ENCODE results near the gene HIC1.

- no peak for TF ChIP-seq POLR2AphosphoS5 (IDR thresholded peaks at IDR 0.05)
- TF ChIP-seq, protein P1, sequence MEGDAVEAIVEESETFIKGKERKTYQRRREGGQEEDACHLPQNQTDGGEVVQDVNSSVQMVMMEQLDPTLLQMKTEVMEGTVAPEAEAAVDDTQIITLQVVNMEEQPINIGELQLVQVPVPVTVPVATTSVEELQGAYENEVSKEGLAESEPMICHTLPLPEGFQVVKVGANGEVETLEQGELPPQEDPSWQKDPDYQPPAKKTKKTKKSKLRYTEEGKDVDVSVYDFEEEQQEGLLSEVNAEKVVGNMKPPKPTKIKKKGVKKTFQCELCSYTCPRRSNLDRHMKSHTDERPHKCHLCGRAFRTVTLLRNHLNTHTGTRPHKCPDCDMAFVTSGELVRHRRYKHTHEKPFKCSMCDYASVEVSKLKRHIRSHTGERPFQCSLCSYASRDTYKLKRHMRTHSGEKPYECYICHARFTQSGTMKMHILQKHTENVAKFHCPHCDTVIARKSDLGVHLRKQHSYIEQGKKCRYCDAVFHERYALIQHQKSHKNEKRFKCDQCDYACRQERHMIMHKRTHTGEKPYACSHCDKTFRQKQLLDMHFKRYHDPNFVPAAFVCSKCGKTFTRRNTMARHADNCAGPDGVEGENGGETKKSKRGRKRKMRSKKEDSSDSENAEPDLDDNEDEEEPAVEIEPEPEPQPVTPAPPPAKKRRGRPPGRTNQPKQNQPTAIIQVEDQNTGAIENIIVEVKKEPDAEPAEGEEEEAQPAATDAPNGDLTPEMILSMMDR (IDR thresholded peaks at IDR 0.05) = peak in 1 of 4 experiments; percentile 6
- TF ChIP-seq POLR2A (IDR thresholded peaks at IDR 0.05) = no peak
- TF ChIP-seq EP300 (IDR thresholded peaks at IDR 0.05) = no peak
These were observed 13.9 kb upstream of the HIC1 start for GRCh38 chr17:2040942-2041560.

Measured in gastroesophageal sphincter (tissue), 3 donors.